SK-N-SH treated with all-trans-retinoic acid at 6 μM for 48 hours (cell line): Measurements from ENCODE around the gene GLT6D1.

Experiments
- ATAC-seq: fragments of 200-7000 bp; cut with Tn5 transposase; 3 replicates; pipeline ENCODE4 v1.9.1; 2020; ENCODE audit warnings: mild to moderate bottlenecking, moderate library complexity
- BACH2 ChIP-seq: fragments of 250-450 bp; sonication (Bioruptor Pico); IDR thresholded peaks from 2 replicates; pipeline ENCODE4 v1.9.0; 2021; ENCODE audit warnings: mild to moderate bottlenecking, borderline replicate concordance
- CSDC2 ChIP-seq: fragments of 250-450 bp; sonication (Bioruptor Pico); IDR thresholded peaks from 2 replicates; pipeline ENCODE4 v1.5.0; 2020; ENCODE audit warnings: mild to moderate bottlenecking, moderate library complexity
- ESRRG ChIP-seq: fragments of 250-450 bp; sonication (Bioruptor Pico); IDR thresholded peaks from 2 replicates; pipeline ENCODE4 v1.6.1; 2021; ENCODE audit warnings: mild to moderate bottlenecking
- GLIS3 ChIP-seq: fragments of 250-450 bp; sonication (Bioruptor Pico); IDR thresholded peaks from 2 replicates; pipeline ENCODE4 v1.5.0; 2020; ENCODE audit warnings: mild to moderate bottlenecking, moderate library complexity
- ISL1 ChIP-seq: fragments of 250-450 bp; sonication (Bioruptor Pico); IDR thresholded peaks from 2 replicates; pipeline ENCODE4 v2.1.2; 2022; ENCODE audit warnings: mild to moderate bottlenecking, moderate library complexity
- OSR1 ChIP-seq: fragments of 250-450 bp; sonication (Bioruptor Pico); IDR thresholded peaks from 2 replicates; pipeline ENCODE4 v1.8.0; 2022; ENCODE audit warnings: moderate library complexity, mild to moderate bottlenecking, inconsistent platforms
- POU6F1 ChIP-seq: fragments of 250-450 bp; sonication (Bioruptor Pico); IDR thresholded peaks from 2 replicates; pipeline ENCODE4 v1.8.0; 2021; ENCODE audit warnings: low read depth, mild to moderate bottlenecking, moderate library complexity, borderline replicate concordance
- PPARA ChIP-seq: fragments of 250-450 bp; sonication (Bioruptor Pico); IDR thresholded peaks from 2 replicates; pipeline ENCODE4 v1.5.0; 2020; ENCODE audit warnings: mild to moderate bottlenecking, borderline replicate concordance
- RARB ChIP-seq: fragments of 250-450 bp; sonication (Bioruptor Pico); IDR thresholded peaks from 2 replicates; pipeline ENCODE4 v1.8.0; 2021; ENCODE audit warnings: mild to moderate bottlenecking, moderate library complexity
- SNAI2 ChIP-seq: fragments of 250-450 bp; sonication (Bioruptor Pico); IDR thresholded peaks from 2 replicates; pipeline ENCODE4 v1.5.0; 2020; ENCODE audit warnings: mild to moderate bottlenecking, moderate library complexity
- TCF4 ChIP-seq: fragments of 250-450 bp; sonication (Bioruptor Pico); IDR thresholded peaks from 2 replicates; pipeline ENCODE4 v1.8.0; 2021; ENCODE audit warnings: mild to moderate bottlenecking, moderate library complexity, borderline replicate concordance
- TOX ChIP-seq: fragments of 250-450 bp; sonication (Bioruptor Pico); IDR thresholded peaks from 2 replicates; pipeline ENCODE4 v1.8.0; 2021; ENCODE audit warnings: mild to moderate bottlenecking, moderate library complexity, borderline replicate concordance
- ZC3H10 ChIP-seq: fragments of 250-450 bp; sonication (Bioruptor Pico); IDR thresholded peaks from 2 replicates; pipeline ENCODE4 v1.5.1; 2021; ENCODE audit warnings: mild to moderate bottlenecking, moderate library complexity
- ZFP3 ChIP-seq: fragments of 250-450 bp; sonication (Bioruptor Pico); IDR thresholded peaks from 2 replicates; pipeline ENCODE4 v1.5.0; 2020; ENCODE audit warnings: mild to moderate bottlenecking, moderate library complexity
- ZFP30 ChIP-seq: fragments of 450-650 bp; formaldehyde crosslinking; IDR thresholded peaks from 2 replicates; pipeline ENCODE4 v1.5.0; 2022; ENCODE audit warnings: mild to moderate bottlenecking, moderate library complexity
- ZNF565 ChIP-seq: fragments of 450-650 bp; formaldehyde crosslinking; conservative IDR thresholded peaks from 2 replicates; pipeline ENCODE4 v1.5.0; 2020; ENCODE audit warnings: low read depth, mild to moderate bottlenecking, moderate library complexity
- ZNF70 ChIP-seq: fragments of 450-650 bp; formaldehyde crosslinking; IDR thresholded peaks from 2 replicates; pipeline ENCODE4 v1.5.0; 2020; ENCODE audit warnings: mild to moderate bottlenecking, moderate library complexity
- ZNF8 ChIP-seq: fragments of 450-650 bp; formaldehyde crosslinking; IDR thresholded peaks from 2 replicates; pipeline ENCODE4 v1.5.0; 2020; ENCODE audit warnings: mild to moderate bottlenecking, moderate library complexity
- TF ChIP-seq, protein P1 (sequence below): fragments of 250-450 bp; sonication (Bioruptor Pico); IDR thresholded peaks from 2 replicates; pipeline ENCODE4 v1.5.0; 2020; ENCODE audit warnings: mild to moderate bottlenecking, moderate library complexity
- TF ChIP-seq, protein P2 (sequence below): fragments of 250-450 bp; sonication (Bioruptor Pico); IDR thresholded peaks from 2 replicates; pipeline ENCODE4 v1.5.1; 2021; ENCODE audit warnings: mild to moderate bottlenecking, moderate library complexity
- TF ChIP-seq, protein P3 (sequence below): fragments of 250-450 bp; sonication (Bioruptor Pico); IDR thresholded peaks from 2 replicates; pipeline ENCODE4 v1.8.0; 2020; ENCODE audit warnings: mild to moderate bottlenecking, moderate library complexity, borderline replicate concordance

Gene GLT6D1

GRCh38 chr9:135664801-135665794, 25.8 kb upstream of the GLT6D1 start (continued):
- TF ChIP-seq POU6F1 (no peak), ZC3H10 (CRISPR knock-in tag) (no peak), OSR1 (CRISPR knock-in tag) (no peak), ZNF70 (CRISPR knock-in tag) (no peak)
- TF ChIP-seq, protein P1, sequence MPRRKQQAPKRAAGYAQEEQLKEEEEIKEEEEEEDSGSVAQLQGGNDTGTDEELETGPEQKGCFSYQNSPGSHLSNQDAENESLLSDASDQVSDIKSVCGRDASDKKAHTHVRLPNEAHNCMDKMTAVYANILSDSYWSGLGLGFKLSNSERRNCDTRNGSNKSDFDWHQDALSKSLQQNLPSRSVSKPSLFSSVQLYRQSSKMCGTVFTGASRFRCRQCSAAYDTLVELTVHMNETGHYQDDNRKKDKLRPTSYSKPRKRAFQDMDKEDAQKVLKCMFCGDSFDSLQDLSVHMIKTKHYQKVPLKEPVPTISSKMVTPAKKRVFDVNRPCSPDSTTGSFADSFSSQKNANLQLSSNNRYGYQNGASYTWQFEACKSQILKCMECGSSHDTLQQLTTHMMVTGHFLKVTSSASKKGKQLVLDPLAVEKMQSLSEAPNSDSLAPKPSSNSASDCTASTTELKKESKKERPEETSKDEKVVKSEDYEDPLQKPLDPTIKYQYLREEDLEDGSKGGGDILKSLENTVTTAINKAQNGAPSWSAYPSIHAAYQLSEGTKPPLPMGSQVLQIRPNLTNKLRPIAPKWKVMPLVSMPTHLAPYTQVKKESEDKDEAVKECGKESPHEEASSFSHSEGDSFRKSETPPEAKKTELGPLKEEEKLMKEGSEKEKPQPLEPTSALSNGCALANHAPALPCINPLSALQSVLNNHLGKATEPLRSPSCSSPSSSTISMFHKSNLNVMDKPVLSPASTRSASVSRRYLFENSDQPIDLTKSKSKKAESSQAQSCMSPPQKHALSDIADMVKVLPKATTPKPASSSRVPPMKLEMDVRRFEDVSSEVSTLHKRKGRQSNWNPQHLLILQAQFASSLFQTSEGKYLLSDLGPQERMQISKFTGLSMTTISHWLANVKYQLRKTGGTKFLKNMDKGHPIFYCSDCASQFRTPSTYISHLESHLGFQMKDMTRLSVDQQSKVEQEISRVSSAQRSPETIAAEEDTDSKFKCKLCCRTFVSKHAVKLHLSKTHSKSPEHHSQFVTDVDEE = no peak
- TF ChIP-seq, all 23 proteins: peak for 0

DNA sequence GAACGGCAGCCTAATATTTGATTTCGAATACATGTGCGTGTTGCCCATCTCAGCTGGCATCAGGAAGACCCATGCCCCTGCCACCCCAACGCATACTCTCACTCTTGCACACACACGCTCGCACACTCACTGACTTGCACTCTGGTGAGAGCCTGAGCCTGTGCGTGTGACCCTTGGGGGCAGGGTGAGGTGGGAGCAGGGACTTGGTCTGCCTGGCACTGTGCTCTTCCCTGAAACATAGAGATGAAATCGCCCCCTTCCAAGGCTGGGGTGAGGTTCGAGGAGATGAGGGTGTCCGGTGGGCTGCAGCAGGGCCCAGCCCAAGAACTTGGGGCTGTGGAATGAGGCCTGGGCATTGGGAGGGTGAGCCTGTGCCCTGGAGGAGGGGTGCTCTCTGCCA, 24.9 kb upstream of the GLT6D1 start:
- TF ChIP-seq TCF4 (CRISPR knock-in tag) = no peak
- no peak for TF ChIP-seq BACH2 (CRISPR knock-in tag)
- no peak for TF ChIP-seq ZFP30
- TF ChIP-seq, protein P2, sequence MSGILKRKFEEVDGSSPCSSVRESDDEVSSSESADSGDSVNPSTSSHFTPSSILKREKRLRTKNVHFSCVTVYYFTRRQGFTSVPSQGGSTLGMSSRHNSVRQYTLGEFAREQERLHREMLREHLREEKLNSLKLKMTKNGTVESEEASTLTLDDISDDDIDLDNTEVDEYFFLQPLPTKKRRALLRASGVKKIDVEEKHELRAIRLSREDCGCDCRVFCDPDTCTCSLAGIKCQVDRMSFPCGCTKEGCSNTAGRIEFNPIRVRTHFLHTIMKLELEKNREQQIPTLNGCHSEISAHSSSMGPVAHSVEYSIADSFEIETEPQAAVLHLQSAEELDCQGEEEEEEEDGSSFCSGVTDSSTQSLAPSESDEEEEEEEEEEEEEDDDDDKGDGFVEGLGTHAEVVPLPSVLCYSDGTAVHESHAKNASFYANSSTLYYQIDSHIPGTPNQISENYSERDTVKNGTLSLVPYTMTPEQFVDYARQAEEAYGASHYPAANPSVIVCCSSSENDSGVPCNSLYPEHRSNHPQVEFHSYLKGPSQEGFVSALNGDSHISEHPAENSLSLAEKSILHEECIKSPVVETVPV (CRISPR knock-in tag) = no peak
- no peak for TF ChIP-seq POU6F1
- no peak for TF ChIP-seq OSR1 (CRISPR knock-in tag)
- no peak for TF ChIP-seq ZC3H10 (CRISPR knock-in tag)
- no peak for TF ChIP-seq CSDC2 (CRISPR knock-in tag)
- TF ChIP-seq ZNF565 = no peak
- ATAC-seq = no peak

- no peak for TF ChIP-seq ESRRG (CRISPR knock-in tag)
- TF ChIP-seq TCF4 (CRISPR knock-in tag) = no peak
- no peak for TF ChIP-seq SNAI2
- no peak for TF ChIP-seq TOX
- TF ChIP-seq RARB (CRISPR knock-in tag) = no peak
- ATAC-seq = no peak
These were observed 24.5 kb upstream of the GLT6D1 start for GRCh38 chr9:135663857-135664256.

DNA sequence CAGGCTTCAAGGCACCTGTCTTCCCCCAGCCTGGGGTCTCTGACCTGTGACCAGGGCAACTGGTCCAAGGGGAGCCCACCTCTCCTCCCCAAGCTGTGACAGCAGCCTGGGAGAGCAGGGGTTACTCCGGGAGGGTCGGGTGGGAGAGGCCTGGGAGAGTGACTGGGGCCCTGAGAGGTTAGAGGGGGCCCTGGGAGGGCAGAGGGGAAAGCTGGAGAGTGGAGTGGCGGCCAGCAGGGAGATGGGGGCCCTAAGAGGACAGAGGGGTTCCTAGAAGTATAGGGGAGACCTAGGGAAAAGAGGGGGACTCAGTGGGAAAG, 24.1 kb upstream of the GLT6D1 start:
- no peak for ATAC-seq
- no peak for TF ChIP-seq ESRRG (CRISPR knock-in tag)
- no peak for TF ChIP-seq ISL1 (CRISPR knock-in tag)
- TF ChIP-seq ZFP3 = no peak
- TF ChIP-seq ZNF565 = no peak
- no peak for TF ChIP-seq ZNF8 (CRISPR knock-in tag)
- TF ChIP-seq TCF4 (CRISPR knock-in tag) = no peak
- TF ChIP-seq, protein P3, sequence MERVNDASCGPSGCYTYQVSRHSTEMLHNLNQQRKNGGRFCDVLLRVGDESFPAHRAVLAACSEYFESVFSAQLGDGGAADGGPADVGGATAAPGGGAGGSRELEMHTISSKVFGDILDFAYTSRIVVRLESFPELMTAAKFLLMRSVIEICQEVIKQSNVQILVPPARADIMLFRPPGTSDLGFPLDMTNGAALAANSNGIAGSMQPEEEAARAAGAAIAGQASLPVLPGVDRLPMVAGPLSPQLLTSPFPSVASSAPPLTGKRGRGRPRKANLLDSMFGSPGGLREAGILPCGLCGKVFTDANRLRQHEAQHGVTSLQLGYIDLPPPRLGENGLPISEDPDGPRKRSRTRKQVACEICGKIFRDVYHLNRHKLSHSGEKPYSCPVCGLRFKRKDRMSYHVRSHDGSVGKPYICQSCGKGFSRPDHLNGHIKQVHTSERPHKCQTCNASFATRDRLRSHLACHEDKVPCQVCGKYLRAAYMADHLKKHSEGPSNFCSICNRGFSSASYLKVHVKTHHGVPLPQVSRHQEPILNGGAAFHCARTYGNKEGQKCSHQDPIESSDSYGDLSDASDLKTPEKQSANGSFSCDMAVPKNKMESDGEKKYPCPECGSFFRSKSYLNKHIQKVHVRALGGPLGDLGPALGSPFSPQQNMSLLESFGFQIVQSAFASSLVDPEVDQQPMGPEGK (CRISPR knock-in tag) = no peak
- TF ChIP-seq ZC3H10 (CRISPR knock-in tag) = no peak
- TF ChIP-seq OSR1 (CRISPR knock-in tag) = no peak
- no peak for TF ChIP-seq SNAI2
- TF ChIP-seq PPARA (CRISPR knock-in tag) = no peak
- no peak for TF ChIP-seq TOX
- no peak for TF ChIP-seq GLIS3 (CRISPR knock-in tag)
- no peak for TF ChIP-seq POU6F1
- TF ChIP-seq CSDC2 (CRISPR knock-in tag) = no peak
- TF ChIP-seq, protein P2 (CRISPR knock-in tag) = no peak
